Skeletal muscle satellite cell (primary cell): ENCODE data around the gene ACOT6. TPM values are rescaled to one million over a fixed set of nuclear protein-coding genes. Genes with fewer than 3 reads are reported as not detected.
A peak's percentile ranks its signal among the peaks of the same experiment; 100 is the strongest.

Experiments
- H3K27me3 ChIP-seq: 2 replicates; pipeline ENCODE4 v1.7.0; 2013; ENCODE audit warnings: low read length; ENCODE audit not compliant: control insufficient read depth, insufficient read depth
- H3K36me3 ChIP-seq: 2 replicates; pipeline ENCODE4 v1.7.0; 2013; ENCODE audit warnings: mild to moderate bottlenecking, control low read depth, low read length; ENCODE audit not compliant: insufficient read depth
- H3K4me1 ChIP-seq: 2 replicates; pipeline ENCODE4 v1.7.0; 2013; ENCODE audit warnings: low read length; ENCODE audit not compliant: control insufficient read depth, insufficient read depth
- H3K4me2 ChIP-seq: 2 replicates; pipeline ENCODE4 v1.7.0; 2013; ENCODE audit warnings: mild to moderate bottlenecking, low read length
- H3K4me3 ChIP-seq: 2 replicates; pipeline ENCODE4 v1.7.0; 2013; ENCODE audit warnings: low read length
- H3K9ac ChIP-seq: 2 replicates; pipeline ENCODE4 v1.7.0; 2013; ENCODE audit warnings: mild to moderate bottlenecking, low read depth, low read length, moderate library complexity
- H3K9me3 ChIP-seq: replicated peaks from 2 replicates; pipeline ENCODE4 v1.7.0; 2013; ENCODE audit warnings: mild to moderate bottlenecking, control low read depth, low read length
- small RNA-seq: library from RNA; depleted of rRNA; stranded (forward); fragments of <200 nt; gene quantifications from one replicate; pipeline ENCODE3, GENCODE V24; 2012

The ACOT6 gene

GRCh38 chr14:73661872-73662271 is 49.6 kb downstream of the ACOT6 start:
- Histone ChIP-seq H3K9ac (peak overlapping the region; percentile 20), H3K9me3 (no peaks in the 10 kb centered on the region), H3K27me3 (no peaks in the 10 kb centered on the region), H3K4me3 (no peak overlapping the region), H3K36me3 (no peaks in the 10 kb centered on the region), H3K4me1 (peaks cover 16% of the 10 kb centered on the region), H3K4me2 (peak overlapping the region; percentile 46)

- no peak overlapping the region for H3K4me3 ChIP-seq
- no peaks in the 10 kb centered on the region for H3K27me3 ChIP-seq
- H3K9ac ChIP-seq = peak overlapping the region; percentile 20
- H3K9me3 ChIP-seq = no peaks in the 10 kb centered on the region
- H3K4me2 ChIP-seq = peak overlapping the region; percentile 46
- H3K36me3 ChIP-seq = no peaks in the 10 kb centered on the region
- H3K4me1 ChIP-seq = peaks cover 16% of the 10 kb centered on the region
Observed at GRCh38 chr14:73662487-73662943, 50.2 kb downstream of the ACOT6 start.

- H3K9me3 ChIP-seq = no peaks in the 10 kb centered on the region
- no peaks in the 10 kb centered on the region for H3K36me3 ChIP-seq
- no peak overlapping the region for H3K9ac ChIP-seq
- H3K4me3 ChIP-seq = no peak overlapping the region
- H3K4me1 ChIP-seq = peaks cover 16% of the 10 kb centered on the region
- H3K27me3 ChIP-seq = no peaks in the 10 kb centered on the region
- H3K4me2 ChIP-seq = no peak overlapping the region
Observed at GRCh38 chr14:73663548-73664212, 51.4 kb downstream of the ACOT6 start.

- Histone ChIP-seq H3K9me3 (no peaks in the 10 kb centered on the region), H3K27me3 (no peaks in the 10 kb centered on the region), H3K4me1 (peaks cover 16% of the 10 kb centered on the region), H3K4me2 (no peak overlapping the region), H3K4me3 (no peak overlapping the region), H3K36me3 (no peaks in the 10 kb centered on the region), H3K9ac (no peak overlapping the region)
Observed at GRCh38 chr14:73665130-73665529, 52.8 kb downstream of the ACOT6 start.

GRCh38 chr14:73666583-73666982 is 54.3 kb downstream of the ACOT6 start:
- Histone ChIP-seq H3K4me1 (peaks cover 11% of the 10 kb centered on the region), H3K36me3 (no peaks in the 10 kb centered on the region), H3K27me3 (no peaks in the 10 kb centered on the region), H3K9me3 (no peaks in the 10 kb centered on the region), H3K4me3 (no peak overlapping the region), H3K9ac (no peak overlapping the region), H3K4me2 (no peak overlapping the region)

GRCh38 chr14:73667854-73668253 is 55.5 kb downstream of the ACOT6 start:
- Histone ChIP-seq H3K9me3 (no peaks in the 10 kb centered on the region), H3K27me3 (no peaks in the 10 kb centered on the region), H3K4me1 (peaks cover 1% of the 10 kb centered on the region), H3K36me3 (peaks cover 4% of the 10 kb centered on the region), H3K4me2 (no peak overlapping the region), H3K4me3 (no peak overlapping the region), H3K9ac (no peak overlapping the region)

Small RNAs within 50 kb of the gene (small RNA-seq; reads per million reads assigned to genes)
- gene RNU6-240P = not detected
